Sciatic nerve (tissue), 2 donors: ENCODE results near the gene SRP68. TPM values are rescaled to one million over a fixed set of nuclear protein-coding genes. Genes with fewer than 3 reads are reported as not detected.

Experiments used
- ATAC-seq: fragments of 200-7000 bp; cut with Tn5 transposase; one replicate; pipeline ENCODE4 v1.9.1; 2020; ENCODE audit warnings: mild to moderate bottlenecking, moderate library complexity
- DNase-seq: peaks from one replicate; pipeline ENCODE4 v3.0.0-alpha.2; 2020; ENCODE audit warnings: low spot score
- intact Hi-C: fragments of 100-400 bp; cut with DNase I; formaldehyde crosslinking; loops from one replicate; pipeline ENCODE4 v1.14.2; 2022
- total RNA-seq: library from RNA; stranded (reverse); fragmentation: NEBNext Ultra II Directional; extraction: Animal tissue kit (Norgen Biotek cat#: 25700); gene quantifications from one replicate; pipeline ENCODE4 v1.2.1, GENCODE V29; 2021
- donor health status: DM: no; HTN: no; CAD: no.
- donor health status: DM: no; HTN: no; CAD: no.

The SRP68 gene
- total RNA-seq, 1 donor from 2014 or later: 65.1 TPM

DNA sequence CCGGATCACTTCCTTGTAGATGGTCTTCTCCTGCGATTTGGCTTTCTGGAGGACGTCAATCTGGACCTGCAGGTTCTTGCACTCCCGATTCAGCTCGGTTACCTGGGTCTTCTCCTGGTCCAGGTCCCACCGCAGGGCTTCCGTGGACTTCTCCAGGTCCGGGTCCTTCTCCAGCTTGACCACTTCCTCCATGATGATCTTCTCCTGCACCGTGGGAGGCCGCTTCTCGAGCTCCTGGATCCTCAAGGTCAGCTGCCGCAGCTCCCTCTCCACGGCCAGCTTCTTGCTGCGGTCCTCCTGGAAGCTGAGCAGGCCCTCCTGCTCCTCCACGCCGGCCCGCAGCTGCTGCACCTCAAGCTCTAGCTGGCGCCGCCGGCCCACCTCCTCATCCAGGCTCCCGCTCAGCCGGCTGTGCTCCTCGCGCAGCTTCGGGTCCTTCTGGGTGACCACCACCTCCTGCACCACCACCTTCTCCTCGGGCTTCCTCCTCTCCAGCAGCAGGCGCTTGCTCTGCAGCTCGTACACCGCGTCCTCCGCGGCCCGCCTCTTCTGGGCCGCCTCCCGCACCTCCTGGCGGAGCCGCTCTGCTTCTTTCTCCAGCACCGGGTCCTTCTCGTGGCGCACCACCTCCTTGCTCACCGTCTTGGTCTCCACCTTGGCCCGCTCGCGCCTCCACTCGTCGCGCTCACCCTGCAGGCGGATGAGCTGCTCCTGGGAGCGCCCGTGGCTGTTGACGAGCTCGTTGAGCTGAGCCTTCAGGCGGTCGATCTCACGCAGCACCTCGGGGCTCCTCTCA, 63.5 kb downstream of the SRP68 start:
- DNase-seq (peak; percentile 51), ATAC-seq (no peak)
- intact Hi-C loops: loop anchor here (5.0 kb wide), 1 partner anchor 102 kb away; no protein-coding TSS in a partner anchor

DNA sequence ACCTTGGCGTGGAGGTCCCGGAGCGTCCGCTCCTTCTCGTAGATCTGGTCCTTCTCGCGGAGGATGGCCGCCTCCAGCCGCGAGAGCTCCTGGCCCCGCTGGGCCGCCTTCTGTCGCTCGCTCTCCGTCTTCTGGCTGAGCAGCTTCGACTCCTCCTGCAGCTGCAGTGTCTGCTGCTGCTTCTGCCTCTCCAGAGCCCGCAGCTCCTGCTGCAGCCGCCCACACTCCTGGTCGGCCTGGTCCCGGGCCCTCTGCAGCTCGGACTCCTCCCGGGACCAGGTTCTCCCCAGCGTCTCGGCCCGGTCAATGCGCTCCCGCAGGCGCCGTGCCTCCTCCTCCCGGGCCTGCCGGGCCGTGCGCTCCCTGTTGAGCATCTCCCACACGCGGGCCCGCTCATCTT, 64.1 kb downstream of the SRP68 start:
- no peak for ATAC-seq
- intact Hi-C loops: loop anchor here (5.0 kb wide), 1 partner anchor 101 kb away; no protein-coding TSS in a partner anchor
- DNase-seq: peak; percentile 45

DNA sequence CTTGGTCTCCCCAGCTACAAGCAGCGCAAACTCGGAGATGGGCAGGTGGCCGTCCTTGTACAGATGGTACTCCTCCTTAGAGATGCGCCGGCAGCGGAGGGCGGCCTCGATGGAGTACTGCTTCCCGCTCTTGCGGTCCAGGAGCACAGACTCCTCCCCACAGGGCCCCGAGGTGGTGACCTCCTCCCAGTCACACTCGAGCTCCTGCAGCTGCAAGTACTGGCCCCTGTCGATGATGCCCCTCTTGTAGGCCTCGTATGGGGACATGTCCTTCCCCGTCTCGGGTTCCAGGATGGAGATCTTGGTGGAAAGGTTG, 64.5 kb downstream of the SRP68 start:
- DNase-seq: peak; percentile 57
- ATAC-seq: no peak
- intact Hi-C loops: loop anchor here (5.0 kb wide), 1 partner anchor 101 kb away; no protein-coding TSS in a partner anchor

DNA sequence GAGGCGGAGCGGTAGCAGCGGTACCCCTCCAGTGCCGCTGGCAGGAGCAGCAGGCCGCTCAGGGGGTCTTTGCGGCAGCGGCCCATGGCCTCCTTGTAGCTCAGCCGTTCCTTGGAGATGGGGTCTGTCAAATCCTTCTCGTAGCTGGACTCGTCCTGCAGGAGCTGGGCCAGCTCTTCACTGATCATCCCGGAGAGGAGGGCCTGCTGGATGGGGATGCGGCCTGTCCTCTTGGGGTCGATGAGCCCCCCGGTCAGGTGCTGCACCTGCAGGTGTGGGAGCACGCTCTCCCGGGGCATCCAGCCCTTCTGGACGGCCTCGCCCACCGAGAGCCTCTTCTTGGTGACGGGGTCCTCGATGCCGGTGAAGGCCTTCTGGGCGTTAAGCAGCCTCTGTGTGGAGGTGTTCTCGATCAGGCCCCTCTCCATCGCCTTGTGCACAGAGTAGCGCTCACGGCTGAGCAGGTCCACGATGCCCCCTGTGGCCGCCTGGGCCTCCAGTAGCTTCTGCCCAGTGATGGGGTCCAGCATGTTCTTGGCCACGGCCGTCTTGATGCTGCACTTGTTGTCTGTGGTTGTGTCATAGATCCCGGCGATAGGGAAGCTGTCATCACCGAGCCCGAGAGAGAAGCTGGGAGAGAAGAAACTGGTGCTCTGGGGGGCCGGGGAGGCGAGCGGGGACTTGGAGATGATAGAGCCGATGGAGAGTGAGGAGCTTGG, 65.0 kb downstream of the SRP68 start:
- DNase-seq (no peak), ATAC-seq (no peak)
- intact Hi-C loops: loop anchor here (5.0 kb wide), 1 partner anchor 100 kb away; no protein-coding TSS in a partner anchor

DNA sequence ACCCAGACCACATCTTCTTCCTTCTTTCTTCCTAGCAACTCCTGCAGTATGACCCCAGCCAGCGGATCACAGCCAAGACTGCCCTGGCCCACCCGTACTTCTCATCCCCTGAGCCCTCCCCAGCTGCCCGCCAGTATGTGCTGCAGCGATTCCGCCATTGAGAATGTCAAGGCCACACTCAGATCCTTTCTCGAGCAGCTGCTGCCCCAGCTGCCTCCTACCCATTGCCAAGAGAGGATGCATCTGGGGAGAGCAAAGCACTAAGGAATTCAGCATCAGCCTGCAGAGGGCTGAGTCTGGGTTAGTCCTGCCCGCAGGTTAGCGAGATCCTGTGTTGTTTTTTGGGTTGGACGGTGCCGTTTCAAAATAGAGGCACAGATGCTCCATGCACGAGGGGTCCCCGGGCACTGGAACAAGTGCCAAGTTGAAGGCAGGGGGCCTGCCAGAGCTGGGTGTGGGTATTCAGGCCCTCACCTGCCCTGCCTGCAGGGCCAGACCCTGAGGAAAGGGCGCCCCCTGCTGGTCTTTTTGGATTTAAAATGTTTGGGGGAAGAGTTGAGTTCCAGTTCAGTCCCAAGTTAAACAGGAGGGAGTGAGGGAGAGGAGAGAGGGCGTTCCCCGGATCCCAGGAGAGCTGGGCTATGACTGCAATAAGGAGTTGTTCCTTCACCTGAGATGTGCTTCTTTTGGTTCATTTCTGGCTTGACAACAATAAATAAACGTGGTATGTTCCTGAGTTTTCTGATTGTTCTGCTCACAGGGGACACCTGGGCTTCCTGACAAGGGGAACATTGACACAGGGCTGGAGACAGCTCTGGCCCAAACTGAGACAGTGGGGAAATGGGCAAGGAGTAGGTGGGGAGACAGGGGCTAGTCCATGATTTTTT, 66.8 kb downstream of the SRP68 start:
- intact Hi-C loops: loop anchor here (5.0 kb wide), 1 partner anchor 98 kb away; no protein-coding TSS in a partner anchor
- peak; percentile 76 for ATAC-seq
- DNase-seq: peak; percentile 94

GRCh38 chr17:76004750-76005262, 67.5 kb downstream of the SRP68 start:
- intact Hi-C loops: loop anchor here (5.0 kb wide), 1 partner anchor 98 kb away; no protein-coding TSS in a partner anchor
- ATAC-seq: peak; percentile 7
- DNase-seq: no peak

- no peak for DNase-seq
- intact Hi-C loops: no loop called here
- peak; percentile 28 for ATAC-seq
These were observed 68.4 kb downstream of the SRP68 start for GRCh38 chr17:76003915-76004314.

DNA sequence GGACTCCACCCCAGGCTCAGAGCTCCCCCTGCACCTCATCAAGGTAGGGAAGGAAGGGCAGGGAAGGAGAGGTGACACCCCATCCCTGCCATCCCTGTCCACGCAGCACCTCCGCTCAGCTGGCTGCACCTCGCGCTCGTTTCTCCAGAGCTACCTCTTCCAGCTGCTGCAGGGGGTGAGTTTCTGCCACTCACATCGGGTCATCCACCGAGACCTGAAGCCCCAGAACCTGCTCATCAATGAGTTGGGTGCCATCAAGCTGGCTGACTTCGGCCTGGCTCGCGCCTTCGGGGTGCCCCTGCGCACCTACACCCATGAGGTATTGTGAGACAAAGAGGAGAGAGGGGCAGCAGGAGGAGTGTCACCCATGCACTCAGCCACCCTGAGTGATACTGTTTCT, 70.2 kb downstream of the SRP68 start:
- ATAC-seq (no peak), DNase-seq (no peak)
- intact Hi-C loops: no loop called here

DNA sequence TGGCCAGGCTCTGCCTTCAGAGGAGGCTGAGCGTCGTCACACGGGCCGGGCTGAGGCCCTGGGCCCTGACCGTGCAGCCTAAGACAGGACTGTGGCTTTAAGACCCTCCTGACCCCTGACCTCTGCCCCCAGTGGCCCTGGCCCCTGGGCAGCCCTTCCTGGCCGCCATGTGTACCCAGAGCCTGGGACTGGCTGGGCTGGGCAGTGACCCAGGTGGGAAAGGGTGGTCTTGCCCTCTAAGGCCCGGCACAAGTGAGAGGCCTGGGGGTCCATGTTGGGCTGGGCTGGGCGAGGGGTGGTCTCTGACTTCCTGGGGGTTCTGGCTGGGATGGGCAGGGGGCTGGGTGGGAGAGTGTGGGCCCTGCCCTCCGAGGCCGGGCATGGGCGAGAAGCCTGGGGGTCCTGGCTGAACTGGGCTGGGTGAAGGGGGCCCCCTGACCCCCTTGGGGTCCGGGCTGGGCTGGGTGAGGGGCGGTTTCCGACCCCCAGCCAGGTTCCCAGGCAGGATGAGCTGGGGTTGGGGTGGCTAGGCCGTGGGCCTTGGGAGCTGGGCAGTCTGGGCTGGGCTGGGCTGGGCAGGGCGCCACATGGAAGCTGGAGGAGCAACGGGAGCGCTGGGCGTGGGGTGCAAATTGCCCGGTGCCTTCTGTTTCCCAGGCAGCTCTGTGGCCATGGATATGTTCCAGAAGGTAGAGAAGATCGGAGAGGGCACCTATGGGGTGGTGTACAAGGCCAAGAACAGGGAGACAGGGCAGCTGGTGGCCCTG, 71.4 kb downstream of the SRP68 start, which contains the start of gene CDK3:
Gene CDK3, plus strand, starts transcription at position 101 of the 767 bp plus-strand sequence. Its CDS starts 571 bp downstream, at position 672.
- ATAC-seq (no peak), DNase-seq (no peak)
- intact Hi-C loops: no loop called here

- ATAC-seq: no peak
- no peak for DNase-seq
- intact Hi-C loops: no loop called here
These were observed 72.1 kb downstream of the SRP68 start for GRCh38 chr17:76000016-76000754.

- ATAC-seq (no peak), DNase-seq (no peak)
- intact Hi-C loops: no loop called here
These were observed 74.0 kb downstream of the SRP68 start for GRCh38 chr17:75998327-75998795.

DNA sequence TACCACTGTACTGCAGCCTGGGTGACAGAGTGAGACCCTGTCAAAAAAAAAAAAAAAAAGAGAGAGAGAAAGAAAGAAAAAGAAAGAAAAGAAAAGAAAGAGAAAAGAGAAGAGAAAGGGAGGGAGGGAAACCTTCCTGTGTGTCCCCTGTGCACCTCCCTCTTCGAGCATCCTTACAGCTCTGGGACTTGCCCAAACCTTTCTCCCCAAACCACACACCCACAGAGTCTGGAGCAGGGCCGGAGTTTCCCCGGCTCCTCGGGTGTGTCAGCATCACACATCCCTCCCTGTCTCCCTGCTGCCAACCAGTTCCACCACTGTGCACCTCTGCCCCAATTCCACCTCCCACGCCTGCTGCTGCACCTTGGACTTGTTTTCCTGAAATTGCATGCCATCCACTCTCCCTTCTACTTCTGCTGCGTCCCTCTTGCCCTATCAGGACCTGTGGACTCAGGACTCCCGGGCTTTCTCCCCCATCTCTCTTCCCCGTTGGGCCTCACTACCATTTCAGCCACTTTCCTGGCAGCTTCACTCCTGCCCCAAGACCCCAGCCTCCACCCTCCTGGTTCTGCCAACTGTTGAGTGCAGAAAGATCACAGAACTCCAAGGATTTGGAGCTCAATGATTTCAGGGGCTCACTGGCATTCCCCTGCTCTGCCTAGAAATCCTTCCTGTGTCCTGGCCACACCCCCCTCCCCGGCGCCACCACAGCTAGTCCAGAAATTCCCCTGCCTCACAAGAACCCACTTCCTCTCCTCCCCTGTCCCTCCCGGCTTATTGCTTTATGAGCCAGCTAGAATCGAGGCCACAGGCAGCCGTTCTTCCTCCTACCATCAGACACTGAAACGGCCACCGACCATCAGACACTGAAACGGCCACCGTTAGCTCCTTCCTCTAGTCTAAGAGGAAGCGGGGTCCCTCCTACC, 75.4 kb downstream of the SRP68 start:
- intact Hi-C loops: no loop called here
- ATAC-seq: peak; percentile 25
- DNase-seq: no peak

- ATAC-seq: no peak
- intact Hi-C loops: no loop called here
- no peak for DNase-seq
These were observed 76.9 kb downstream of the SRP68 start for GRCh38 chr17:75995385-75995925.

GRCh38 chr17:75994802-75995370, 77.4 kb downstream of the SRP68 start:
- no peak for ATAC-seq
- intact Hi-C loops: no loop called here

DNA sequence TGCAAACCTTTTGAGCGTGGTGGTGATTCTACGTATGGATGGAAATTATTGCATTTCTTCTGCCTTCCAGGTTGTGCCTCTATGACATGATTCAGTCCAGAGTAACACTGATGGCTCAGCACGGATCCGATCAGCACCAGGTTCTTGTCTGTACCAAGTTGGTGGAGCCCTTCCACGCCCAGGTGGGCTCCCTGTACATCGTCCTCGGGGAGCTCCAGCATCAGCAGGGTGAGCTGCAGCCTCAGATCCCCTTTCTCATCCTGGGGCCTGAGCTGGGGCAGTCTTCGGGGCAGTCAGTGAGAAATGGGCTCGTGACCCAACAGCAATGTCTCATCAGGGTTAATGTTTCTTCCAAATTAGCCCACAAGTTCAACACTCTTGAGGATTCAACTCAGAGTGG, 80.9 kb downstream of the SRP68 start:
- DNase-seq (no peak), ATAC-seq (no peak)
- intact Hi-C loops: no loop called here

More at GRCh38 chr17:75994802-75995370, 77.4 kb downstream of the SRP68 start:
- DNase-seq: no peak
